ENCODE results near the gene PTPRD.

DNA sequence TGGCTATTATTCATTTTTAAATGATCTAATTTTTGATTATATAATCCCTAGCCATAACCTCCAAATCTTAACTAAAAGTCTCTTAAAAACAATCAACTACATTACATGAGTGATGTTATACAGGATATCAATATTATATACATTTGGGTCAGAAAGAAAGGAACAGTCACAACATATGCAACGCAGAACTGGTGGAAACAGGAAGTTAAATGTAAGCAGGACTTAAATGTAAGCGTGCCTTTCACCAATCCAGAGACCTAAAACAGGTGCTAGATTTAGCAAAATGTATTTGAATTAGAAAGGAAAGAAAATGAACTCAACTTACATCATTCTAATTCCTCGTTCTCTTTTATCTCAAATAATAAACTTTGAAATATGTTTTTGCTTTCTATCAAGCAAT lies 738.5 kb downstream of the PTPRD start:
- TF ChIP-seq, protein P1, sequence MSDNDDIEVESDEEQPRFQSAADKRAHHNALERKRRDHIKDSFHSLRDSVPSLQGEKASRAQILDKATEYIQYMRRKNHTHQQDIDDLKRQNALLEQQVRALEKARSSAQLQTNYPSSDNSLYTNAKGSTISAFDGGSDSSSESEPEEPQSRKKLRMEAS (IDR thresholded peaks at IDR 0.05): no peak
- no peak for TF ChIP-seq ELF1 (IDR thresholded peaks at IDR 0.05; ENCODE audit: borderline replicate concordance, low read depth)
- TF ChIP-seq, protein P2, sequence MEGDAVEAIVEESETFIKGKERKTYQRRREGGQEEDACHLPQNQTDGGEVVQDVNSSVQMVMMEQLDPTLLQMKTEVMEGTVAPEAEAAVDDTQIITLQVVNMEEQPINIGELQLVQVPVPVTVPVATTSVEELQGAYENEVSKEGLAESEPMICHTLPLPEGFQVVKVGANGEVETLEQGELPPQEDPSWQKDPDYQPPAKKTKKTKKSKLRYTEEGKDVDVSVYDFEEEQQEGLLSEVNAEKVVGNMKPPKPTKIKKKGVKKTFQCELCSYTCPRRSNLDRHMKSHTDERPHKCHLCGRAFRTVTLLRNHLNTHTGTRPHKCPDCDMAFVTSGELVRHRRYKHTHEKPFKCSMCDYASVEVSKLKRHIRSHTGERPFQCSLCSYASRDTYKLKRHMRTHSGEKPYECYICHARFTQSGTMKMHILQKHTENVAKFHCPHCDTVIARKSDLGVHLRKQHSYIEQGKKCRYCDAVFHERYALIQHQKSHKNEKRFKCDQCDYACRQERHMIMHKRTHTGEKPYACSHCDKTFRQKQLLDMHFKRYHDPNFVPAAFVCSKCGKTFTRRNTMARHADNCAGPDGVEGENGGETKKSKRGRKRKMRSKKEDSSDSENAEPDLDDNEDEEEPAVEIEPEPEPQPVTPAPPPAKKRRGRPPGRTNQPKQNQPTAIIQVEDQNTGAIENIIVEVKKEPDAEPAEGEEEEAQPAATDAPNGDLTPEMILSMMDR (IDR thresholded peaks at IDR 0.05 in 2 of 3, conservative IDR thresholded peaks at IDR 0.05 in 1 of 3; ENCODE audit: borderline replicate concordance in 1 of 3, insufficient read depth in 1 of 3, low read depth in 2 of 3, low read length in 2 of 3): no peak
